Fibroblast of lung (primary cell): Measurements from ENCODE around the gene MTREX.

Experiments used
- EZH2 ChIP-seq: IDR thresholded peaks from 2 replicates; pipeline ENCODE4 v1.5.1; 2012; ENCODE audit warnings: low read length, control low read depth, mild to moderate bottlenecking; ENCODE audit errors: missing control alignments
- TF ChIP-seq, protein P1 (sequence below), 2 donors: IDR thresholded peaks in 1 of 2; conservative IDR thresholded peaks in 1 of 2; 1 replicate in 1 of 2; 2 replicates in 1 of 2; pipeline ENCODE4 v1.5.1; 2011 to 2012; ENCODE audit warnings: low read length in 2 of 2, control low read depth in 1 of 2, inconsistent platforms in 1 of 2, low read depth in 1 of 2, mild to moderate bottlenecking in 1 of 2

DNA sequence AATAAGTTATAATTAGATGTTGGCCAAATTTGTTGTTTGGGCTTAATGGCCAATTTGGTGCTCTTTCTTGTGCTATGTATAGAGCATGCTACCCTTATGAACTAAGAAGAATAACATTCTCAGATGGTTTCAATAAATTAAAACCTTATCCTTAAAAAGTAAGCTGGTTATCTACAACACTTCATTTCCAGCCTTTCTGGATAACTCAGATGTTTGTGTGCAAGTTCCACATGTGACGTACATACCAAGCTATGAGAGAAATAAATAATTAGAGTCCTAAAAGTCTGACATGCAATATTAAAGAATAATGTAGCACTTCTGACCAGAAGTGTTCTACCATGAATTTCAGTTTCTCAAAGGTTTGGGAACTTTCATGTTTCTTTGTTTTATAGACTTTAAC is 11.7 kb downstream of the MTREX start:
- TF ChIP-seq, protein P1, sequence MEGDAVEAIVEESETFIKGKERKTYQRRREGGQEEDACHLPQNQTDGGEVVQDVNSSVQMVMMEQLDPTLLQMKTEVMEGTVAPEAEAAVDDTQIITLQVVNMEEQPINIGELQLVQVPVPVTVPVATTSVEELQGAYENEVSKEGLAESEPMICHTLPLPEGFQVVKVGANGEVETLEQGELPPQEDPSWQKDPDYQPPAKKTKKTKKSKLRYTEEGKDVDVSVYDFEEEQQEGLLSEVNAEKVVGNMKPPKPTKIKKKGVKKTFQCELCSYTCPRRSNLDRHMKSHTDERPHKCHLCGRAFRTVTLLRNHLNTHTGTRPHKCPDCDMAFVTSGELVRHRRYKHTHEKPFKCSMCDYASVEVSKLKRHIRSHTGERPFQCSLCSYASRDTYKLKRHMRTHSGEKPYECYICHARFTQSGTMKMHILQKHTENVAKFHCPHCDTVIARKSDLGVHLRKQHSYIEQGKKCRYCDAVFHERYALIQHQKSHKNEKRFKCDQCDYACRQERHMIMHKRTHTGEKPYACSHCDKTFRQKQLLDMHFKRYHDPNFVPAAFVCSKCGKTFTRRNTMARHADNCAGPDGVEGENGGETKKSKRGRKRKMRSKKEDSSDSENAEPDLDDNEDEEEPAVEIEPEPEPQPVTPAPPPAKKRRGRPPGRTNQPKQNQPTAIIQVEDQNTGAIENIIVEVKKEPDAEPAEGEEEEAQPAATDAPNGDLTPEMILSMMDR (conservative IDR thresholded peaks at IDR 0.05 in 1 of 2, IDR thresholded peaks at IDR 0.05 in 1 of 2; ENCODE audit: low read depth in 1 of 2, low read length in 2 of 2): no peak
- TF ChIP-seq EZH2: no peak
